Astrocyte of the cerebellum (primary cell): ENCODE results near the gene UBE2E1.

Source experiments
- DNase-seq: peaks from one replicate; pipeline ENCODE4 v3.0.0-alpha.2; 2011; ENCODE audit warnings: low read depth
- H3K4me3 ChIP-seq: 2 replicates; pipeline ENCODE4 v1.5.1; 2011; ENCODE audit warnings: mild to moderate bottlenecking, low read depth, low read length, moderate library complexity
- in situ Hi-C: cut with HindIII; loops from 2 replicates; pipeline ENCODE4 v1.10.0; 2017; ENCODE audit warnings: low sequenced_read_pairs
- TF ChIP-seq, protein P1 (sequence below): IDR thresholded peaks from 2 replicates; pipeline ENCODE4 v1.5.1; 2012; ENCODE audit warnings: low read length, low read depth, moderate library complexity, mild to moderate bottlenecking; ENCODE audit errors: missing control alignments

The UBE2E1 gene

GRCh38 chr3:23805633-23806533 lies at the start of gene UBE2E1:
Gene UBE2E1 (plus strand): TSS chr3:23805955. CDS start chr3:23807270, 1,315 bp downstream.
- H3K4me3 ChIP-seq: peak within 1 kb of the TSS; percentile 63
- TF ChIP-seq, protein P1, sequence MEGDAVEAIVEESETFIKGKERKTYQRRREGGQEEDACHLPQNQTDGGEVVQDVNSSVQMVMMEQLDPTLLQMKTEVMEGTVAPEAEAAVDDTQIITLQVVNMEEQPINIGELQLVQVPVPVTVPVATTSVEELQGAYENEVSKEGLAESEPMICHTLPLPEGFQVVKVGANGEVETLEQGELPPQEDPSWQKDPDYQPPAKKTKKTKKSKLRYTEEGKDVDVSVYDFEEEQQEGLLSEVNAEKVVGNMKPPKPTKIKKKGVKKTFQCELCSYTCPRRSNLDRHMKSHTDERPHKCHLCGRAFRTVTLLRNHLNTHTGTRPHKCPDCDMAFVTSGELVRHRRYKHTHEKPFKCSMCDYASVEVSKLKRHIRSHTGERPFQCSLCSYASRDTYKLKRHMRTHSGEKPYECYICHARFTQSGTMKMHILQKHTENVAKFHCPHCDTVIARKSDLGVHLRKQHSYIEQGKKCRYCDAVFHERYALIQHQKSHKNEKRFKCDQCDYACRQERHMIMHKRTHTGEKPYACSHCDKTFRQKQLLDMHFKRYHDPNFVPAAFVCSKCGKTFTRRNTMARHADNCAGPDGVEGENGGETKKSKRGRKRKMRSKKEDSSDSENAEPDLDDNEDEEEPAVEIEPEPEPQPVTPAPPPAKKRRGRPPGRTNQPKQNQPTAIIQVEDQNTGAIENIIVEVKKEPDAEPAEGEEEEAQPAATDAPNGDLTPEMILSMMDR: no peak
- in situ Hi-C loops: no loop called here
- DNase-seq: peak; percentile 40

DNA sequence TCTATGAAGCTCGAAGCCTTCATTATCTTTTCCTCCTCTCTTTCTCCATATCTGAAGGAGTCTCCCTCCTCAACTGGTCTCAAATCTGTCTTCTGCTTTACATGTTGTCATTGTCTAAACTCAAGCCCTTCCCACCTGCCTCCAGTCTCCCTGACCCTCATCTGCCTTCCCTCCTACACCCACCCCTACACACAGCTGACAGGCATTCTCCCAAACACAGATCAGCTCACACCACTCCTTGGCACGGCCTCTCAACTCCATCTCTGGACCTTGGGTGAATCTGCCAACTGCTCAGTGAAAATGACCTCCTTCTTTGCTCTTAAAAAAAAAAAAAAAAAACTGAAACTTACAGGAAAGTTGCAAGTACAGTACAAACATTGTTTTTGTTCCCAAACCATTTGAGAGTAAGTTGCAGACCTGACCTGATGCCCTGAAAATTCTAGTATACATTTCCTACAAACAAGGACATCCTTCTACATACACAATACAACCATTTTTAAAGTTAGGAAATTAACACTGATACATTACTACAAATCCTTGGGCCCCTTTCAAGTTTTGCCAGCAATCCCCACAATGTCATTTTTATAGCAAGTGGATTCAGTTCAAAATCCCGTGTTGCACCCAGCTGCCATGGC lies 49.4 kb upstream of the UBE2E1 start:
- in situ Hi-C loops: no loop called here
- H3K4me3 ChIP-seq: no peak overlapping the region
- TF ChIP-seq, protein P1: no peak
- no peak for DNase-seq

DNA sequence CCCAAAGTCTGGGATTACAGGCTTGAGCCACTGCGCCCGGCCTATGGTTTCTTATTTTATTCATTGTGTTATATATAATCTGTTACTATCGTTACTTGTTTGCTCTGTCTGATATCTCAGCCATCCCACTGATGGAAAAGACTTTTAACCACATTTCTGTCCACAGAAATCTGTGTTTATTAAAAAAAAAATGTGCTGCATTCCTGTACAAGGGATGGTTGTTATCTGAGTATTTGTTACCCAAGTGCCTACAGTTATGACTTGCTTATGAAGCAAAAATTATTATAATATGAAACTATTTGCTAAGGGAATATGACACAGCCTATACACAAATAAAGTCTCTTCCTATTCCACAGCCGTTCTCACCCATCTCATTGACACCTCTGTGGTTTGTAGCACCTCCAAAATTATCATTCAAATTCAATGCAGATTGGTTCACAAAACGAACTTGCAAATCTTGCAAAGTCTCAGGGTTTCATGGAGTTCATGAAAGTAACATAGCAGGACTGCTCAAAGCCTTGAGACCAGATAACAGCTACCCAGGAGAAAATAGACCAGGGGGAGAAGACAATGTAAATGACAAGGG lies 47.4 kb upstream of the UBE2E1 start:
- H3K4me3 ChIP-seq: no peak overlapping the region
- TF ChIP-seq, protein P1: no peak
- in situ Hi-C loops: no loop called here
- DNase-seq: no peak

DNA sequence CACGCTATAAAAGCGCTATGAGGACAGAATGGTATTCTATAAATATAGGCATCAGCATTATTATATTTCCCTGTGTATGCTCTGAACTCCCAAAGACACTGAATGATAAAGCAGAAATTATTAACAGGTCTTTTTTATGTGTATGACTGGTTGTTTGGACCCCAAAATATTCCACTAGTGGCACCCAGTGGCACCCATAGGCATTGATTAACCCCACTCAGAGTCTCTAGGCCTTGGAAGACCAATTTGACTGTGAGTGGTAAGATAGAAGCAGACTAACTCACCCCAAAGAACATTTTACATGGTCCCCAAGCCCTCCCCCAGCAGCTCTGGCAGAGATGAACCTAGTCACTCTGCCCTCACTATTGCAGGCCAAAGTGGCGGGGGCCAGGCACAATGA lies 45.4 kb upstream of the UBE2E1 start:
- no peak for DNase-seq
- in situ Hi-C loops: no loop called here
- H3K4me3 ChIP-seq: no peak overlapping the region
- TF ChIP-seq, protein P1: no peak

- TF ChIP-seq, protein P1: no peak
- H3K4me3 ChIP-seq: no peak overlapping the region
- in situ Hi-C loops: no loop called here
- no peak for DNase-seq
These were observed 44.8 kb upstream of the UBE2E1 start for GRCh38 chr3:23760871-23761373.

DNA sequence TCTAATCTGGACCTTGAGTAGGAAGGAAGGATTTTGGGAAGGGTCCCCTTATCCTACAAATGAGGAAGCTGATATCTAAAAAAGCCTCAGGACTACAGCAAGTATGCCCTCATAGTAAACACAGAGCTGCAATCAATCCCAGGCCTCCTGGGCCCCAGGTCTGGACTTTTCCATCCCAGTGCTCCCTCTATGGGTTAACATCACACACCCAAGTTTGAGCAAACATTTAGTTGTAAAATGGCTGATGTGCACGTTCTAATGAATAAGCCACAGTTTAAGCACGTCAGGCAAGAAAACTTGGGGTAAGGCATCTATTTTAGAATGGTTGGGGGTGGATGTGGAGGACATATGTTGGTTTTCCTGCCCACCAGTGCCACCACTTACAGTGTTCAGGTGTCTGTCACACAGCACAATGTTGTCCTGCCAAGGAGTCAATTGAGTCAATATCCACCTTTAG lies 44.3 kb upstream of the UBE2E1 start:
- in situ Hi-C loops: no loop called here
- no peak overlapping the region for H3K4me3 ChIP-seq
- TF ChIP-seq, protein P1: peak; percentile 31
- DNase-seq: no peak
